DMS79 (cell line): ENCODE data around the gene SRP9.
A peak's percentile ranks its signal among the peaks of the same experiment; 100 is the strongest.
"Not testable (repeated sequence)": the region's sequence is repeated elsewhere in the genome, so short reads cannot be mapped to it uniquely, and the experiment has no call there.

Experiments
- DNase-seq: peaks from one replicate; lab custom pipeline; 2025; lab: John Stamatoyannopoulos, UW

The SRP9 gene

GRCh38 chr1:225815526-225816178 lies 38.0 kb downstream of the SRP9 start:
- DNase-seq, result peak; percentile 69

- no peak for DNase-seq
Observed at GRCh38 chr1:225816643-225817538, 39.3 kb downstream of the SRP9 start.

- DNase-seq, result peak; percentile 70
Observed at GRCh38 chr1:225817611-225818061, 40.0 kb downstream of the SRP9 start.

- DNase-seq, result no peak
Observed at GRCh38 chr1:225818229-225818628, 40.6 kb downstream of the SRP9 start.

- no peak for DNase-seq
Observed at GRCh38 chr1:225819346-225820192, 41.9 kb downstream of the SRP9 start.

- peak; percentile 62 for DNase-seq
Observed at GRCh38 chr1:225820522-225821120, 43.0 kb downstream of the SRP9 start.

- no peak for DNase-seq
Observed at GRCh38 chr1:225822655-225823403, 45.2 kb downstream of the SRP9 start.

- DNase-seq, result no peak
Observed at GRCh38 chr1:225823811-225824261, 46.2 kb downstream of the SRP9 start.

GRCh38 chr1:225824533-225824941 lies 46.9 kb downstream of the SRP9 start:
- DNase-seq, result no peak

GRCh38 chr1:225825078-225825477 lies 47.5 kb downstream of the SRP9 start:
- peak; percentile 62 for DNase-seq

GRCh38 chr1:225825607-225826007 lies 48.0 kb downstream of the SRP9 start:
- no peak for DNase-seq

- no peak for DNase-seq
Observed at GRCh38 chr1:225827076-225827475, 49.5 kb downstream of the SRP9 start.

- no peak for DNase-seq
Observed at GRCh38 chr1:225828706-225829345, 51.2 kb downstream of the SRP9 start.

- no peak for DNase-seq
Observed at GRCh38 chr1:225830841-225831240, 53.2 kb downstream of the SRP9 start.

GRCh38 chr1:225834417-225835329 lies 57.0 kb downstream of the SRP9 start:
- peak; percentile 72 for DNase-seq

GRCh38 chr1:225835856-225836255 lies 58.2 kb downstream of the SRP9 start:
- no peak for DNase-seq

GRCh38 chr1:225836296-225836695 lies 58.7 kb downstream of the SRP9 start:
- DNase-seq, result not testable (repeated sequence)

GRCh38 chr1:225838793-225839192 lies 61.2 kb downstream of the SRP9 start:
- no peak for DNase-seq
